RWPE1 (cell line): ENCODE measurements around the gene GAB2.
"Not testable (repeated sequence)": the region's sequence is repeated elsewhere in the genome, so short reads cannot be mapped to it uniquely, and the experiment has no call there.

Experiments used
- CTCF ChIA-PET: fragments of 350-600 bp; sonication (Branson Sonifier 250); formaldehyde crosslinking; extraction: SDS; loops from one replicate; lab custom pipeline; 2021; lab: Yijun Ruan, JAX
- POLR2A ChIA-PET: fragments of 400-600 bp; formaldehyde crosslinking; extraction: SDS; loops from one replicate; lab custom pipeline; 2020; ENCODE audit warnings: antibody characterized with exemption; ENCODE audit not compliant: low non-redundant PET; lab: Yijun Ruan, JAX
- DNase-seq: peaks from one replicate; pipeline ENCODE4 v3.0.0; 2012; ENCODE audit warnings: low spot score
- H3K27ac ChIP-seq: fragments of 450-650 bp; 2 replicates; pipeline ENCODE4 v1.5.1; 2017
- TF ChIP-seq, protein P1 (sequence below): fragments of 450-650 bp; conservative IDR thresholded peaks from 2 replicates; pipeline ENCODE4 v1.5.1; 2017; ENCODE audit warnings: low read depth, mild to moderate bottlenecking

GAB2 gene, protein sequence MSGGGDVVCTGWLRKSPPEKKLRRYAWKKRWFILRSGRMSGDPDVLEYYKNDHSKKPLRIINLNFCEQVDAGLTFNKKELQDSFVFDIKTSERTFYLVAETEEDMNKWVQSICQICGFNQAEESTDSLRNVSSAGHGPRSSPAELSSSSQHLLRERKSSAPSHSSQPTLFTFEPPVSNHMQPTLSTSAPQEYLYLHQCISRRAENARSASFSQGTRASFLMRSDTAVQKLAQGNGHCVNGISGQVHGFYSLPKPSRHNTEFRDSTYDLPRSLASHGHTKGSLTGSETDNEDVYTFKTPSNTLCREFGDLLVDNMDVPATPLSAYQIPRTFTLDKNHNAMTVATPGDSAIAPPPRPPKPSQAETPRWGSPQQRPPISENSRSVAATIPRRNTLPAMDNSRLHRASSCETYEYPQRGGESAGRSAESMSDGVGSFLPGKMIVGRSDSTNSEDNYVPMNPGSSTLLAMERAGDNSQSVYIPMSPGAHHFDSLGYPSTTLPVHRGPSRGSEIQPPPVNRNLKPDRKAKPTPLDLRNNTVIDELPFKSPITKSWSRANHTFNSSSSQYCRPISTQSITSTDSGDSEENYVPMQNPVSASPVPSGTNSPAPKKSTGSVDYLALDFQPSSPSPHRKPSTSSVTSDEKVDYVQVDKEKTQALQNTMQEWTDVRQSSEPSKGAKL

DNA sequence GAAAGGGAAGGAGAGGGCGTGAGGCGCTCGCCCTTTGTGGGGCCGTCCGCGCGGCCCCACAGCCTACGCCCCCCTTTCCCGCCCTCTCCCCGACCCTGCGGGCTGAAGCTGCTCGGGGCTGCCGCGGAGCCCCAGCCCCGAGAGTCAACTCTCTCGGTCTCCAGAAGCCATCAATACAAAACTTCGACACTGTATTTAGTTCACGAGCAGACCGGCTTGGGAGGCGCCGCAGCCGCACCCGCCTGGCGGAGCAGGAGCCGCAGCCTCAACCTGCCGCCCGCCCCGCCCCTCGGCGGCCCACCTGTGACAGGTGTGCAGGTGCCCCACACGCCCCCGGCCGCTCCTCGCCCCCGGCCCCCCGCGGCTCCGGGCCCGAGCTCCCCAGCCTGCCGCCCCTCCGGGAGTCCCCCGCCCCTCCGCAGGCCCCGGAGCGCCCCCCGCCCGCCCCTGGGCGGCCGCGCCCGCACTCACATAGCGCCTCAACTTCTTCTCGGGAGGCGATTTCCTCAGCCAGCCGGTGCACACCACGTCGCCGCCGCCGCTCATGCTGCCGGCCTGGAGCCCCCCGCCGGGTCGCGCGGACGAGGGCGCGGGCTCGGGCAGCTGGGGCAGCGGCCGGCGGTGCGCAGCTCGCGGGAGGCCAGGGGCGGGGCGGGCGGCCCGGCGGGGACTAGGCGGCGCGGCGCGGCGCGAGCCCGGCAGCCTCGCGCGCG lies at the start of gene GAB2:
GAB2 (minus strand) TSS at position 646 of the 713 bp plus-strand sequence; CDS start at position 546, 100 bp downstream.
- no peak within 1 kb of the TSS for H3K27ac ChIP-seq
- no peak for DNase-seq
- ChIA-PET CTCF (interaction anchor here (0.5 to 2.2 kb wide), 4 partner anchors 142 to 1018 kb away, joined by 3 to 11 read pairs (median 4); no protein-coding TSS in a partner anchor), POLR2A (interaction anchor here (0.6 to 0.7 kb wide), 2 partner anchors 130 to 202 kb away, joined by 3 to 9 read pairs; no protein-coding TSS in a partner anchor)
- TF ChIP-seq, protein P1, sequence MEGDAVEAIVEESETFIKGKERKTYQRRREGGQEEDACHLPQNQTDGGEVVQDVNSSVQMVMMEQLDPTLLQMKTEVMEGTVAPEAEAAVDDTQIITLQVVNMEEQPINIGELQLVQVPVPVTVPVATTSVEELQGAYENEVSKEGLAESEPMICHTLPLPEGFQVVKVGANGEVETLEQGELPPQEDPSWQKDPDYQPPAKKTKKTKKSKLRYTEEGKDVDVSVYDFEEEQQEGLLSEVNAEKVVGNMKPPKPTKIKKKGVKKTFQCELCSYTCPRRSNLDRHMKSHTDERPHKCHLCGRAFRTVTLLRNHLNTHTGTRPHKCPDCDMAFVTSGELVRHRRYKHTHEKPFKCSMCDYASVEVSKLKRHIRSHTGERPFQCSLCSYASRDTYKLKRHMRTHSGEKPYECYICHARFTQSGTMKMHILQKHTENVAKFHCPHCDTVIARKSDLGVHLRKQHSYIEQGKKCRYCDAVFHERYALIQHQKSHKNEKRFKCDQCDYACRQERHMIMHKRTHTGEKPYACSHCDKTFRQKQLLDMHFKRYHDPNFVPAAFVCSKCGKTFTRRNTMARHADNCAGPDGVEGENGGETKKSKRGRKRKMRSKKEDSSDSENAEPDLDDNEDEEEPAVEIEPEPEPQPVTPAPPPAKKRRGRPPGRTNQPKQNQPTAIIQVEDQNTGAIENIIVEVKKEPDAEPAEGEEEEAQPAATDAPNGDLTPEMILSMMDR: no peak

DNA sequence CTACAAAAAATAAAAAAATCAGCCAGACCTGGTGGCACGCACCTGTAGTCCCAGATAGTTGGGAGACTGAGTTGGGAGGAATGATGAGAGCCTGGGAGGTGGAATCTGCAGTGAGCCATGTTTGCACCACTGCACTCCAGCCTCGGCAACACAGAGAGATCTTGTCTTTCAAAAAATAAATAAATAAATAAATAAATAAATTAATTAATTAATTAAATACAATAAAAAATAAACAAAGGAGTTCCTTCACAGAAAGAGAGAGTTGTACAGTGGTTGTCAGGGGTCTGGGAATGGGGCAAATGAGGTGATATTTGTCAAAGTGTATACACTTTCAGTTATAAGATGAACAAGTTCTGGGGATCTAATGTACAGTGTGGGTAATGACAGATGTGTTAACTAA lies 49.8 kb upstream of the GAB2 start:
- ChIA-PET CTCF (no interaction called here), POLR2A (no interaction called here)
- DNase-seq: no peak
- TF ChIP-seq, protein P1: no peak
- H3K27ac ChIP-seq: no peak overlapping the region

DNA sequence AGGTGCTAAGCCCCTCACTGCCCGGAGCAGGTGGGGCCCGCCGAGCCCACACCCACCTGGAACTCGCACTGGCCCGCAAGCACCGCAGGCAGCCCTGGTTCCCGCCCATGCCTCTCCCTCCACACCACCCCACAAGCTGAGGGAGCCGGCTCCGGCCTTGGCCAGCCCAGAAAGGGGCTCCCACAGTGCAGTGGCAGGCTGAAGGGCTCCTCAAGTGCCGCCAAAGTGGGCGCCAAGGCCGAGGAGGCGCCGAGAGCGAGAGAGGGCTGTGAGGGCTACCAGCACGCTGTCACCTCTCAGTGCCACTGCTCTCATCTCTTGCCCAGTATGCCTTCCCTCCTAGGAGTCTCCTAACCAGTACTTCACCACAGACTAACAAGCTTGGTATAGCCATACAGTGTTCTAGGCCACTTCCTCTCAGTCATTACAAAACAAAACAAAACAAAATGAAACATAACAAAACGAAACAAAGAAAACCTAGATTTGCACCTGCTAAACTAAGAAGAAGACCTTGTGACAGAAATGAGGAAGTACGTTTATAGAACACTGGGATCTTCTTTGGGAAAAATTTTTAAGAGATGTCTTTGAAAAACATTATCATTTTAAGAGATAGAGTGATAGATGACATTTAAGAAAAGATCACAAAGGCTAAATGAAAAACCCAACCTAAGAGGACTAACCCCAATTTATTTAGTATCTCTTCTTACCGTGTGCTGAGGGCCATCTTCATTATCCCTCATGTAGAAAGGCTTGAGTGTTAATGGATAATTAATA lies 47.7 kb upstream of the GAB2 start:
- ChIA-PET POLR2A (no interaction called here), CTCF (no interaction called here)
- DNase-seq: no peak
- H3K27ac ChIP-seq: no peak overlapping the region
- TF ChIP-seq, protein P1: no peak

DNA sequence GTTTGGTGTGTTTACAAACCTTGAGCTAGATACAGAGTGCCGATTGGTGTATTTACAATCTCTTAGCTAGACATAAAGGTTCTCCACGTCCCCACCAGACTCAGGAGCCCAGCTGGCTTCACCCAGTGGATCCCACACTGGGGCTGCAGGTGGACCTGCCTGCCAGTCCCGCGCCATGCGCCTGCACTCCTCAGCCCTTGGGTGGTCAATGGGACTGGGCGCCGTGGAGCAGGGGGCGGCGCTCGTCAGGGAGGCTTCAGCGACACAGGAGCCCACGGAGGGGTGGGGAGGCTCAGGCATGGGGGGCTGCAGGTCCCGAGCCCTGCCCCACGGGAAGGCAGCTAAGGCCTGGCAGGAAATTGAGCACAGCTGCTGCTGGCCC lies 47.2 kb upstream of the GAB2 start:
- DNase-seq, POLR2A ChIA-PET, H3K27ac ChIP-seq, CTCF ChIA-PET: not testable (repeated sequence)

DNA sequence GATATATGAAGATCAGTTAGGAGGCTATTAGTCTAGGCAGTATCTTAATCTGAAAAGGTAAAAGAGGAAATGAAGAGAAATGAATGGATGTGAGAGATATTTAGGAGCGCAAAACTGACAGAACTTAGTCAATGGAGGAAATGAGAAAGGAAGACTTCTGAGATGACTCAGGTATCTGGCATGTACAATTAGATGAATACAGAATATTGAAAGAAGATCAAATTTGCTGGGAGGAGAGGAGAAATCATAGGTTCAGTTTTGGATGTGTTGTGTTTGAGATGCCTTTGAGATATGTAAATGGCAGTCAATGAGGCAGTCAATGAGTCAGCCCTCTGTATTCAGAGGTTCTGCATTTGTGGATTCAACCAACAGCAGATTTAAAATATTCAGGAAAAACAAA lies 42.9 kb upstream of the GAB2 start:
- POLR2A ChIA-PET: no interaction called here
- CTCF ChIA-PET: no interaction called here
- DNase-seq: peak; percentile 5
- TF ChIP-seq, protein P1: no peak
- no peak overlapping the region for H3K27ac ChIP-seq

DNA sequence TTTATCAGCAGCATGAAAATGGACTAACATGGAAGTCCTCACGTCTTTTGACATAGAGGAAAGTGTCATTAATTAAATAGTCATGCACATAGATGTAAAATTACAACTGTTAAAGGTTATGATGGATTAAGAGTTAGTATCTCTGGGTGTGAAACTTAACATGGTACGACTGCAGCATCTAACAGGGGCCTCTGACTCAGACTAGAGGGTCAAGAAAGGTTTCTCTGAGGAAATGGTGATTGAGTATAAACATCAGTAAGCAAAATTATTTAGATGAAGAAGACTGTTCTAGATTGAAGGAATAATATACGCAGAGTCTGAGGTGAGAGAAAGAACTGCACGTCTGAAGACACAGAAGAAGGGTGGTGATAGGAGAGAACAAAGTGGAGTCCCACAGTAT lies 42.1 kb upstream of the GAB2 start:
- CTCF ChIA-PET: no interaction called here
- POLR2A ChIA-PET: no interaction called here

More for the DNA sequence above, 42.1 kb upstream of the GAB2 start:
- no peak overlapping the region for H3K27ac ChIP-seq
- no peak for DNase-seq
- TF ChIP-seq, protein P1: no peak
